GM19455 (cell line): ENCODE results near the gene CYLD.

ENCODE experiments used
- ATAC-seq: cut with Tn5 transposase; IDR thresholded peaks from one replicate; pipeline ENCODE4 v1.9.1; 2021; ENCODE audit not compliant: unreplicated experiment

CYLD gene

DNA sequence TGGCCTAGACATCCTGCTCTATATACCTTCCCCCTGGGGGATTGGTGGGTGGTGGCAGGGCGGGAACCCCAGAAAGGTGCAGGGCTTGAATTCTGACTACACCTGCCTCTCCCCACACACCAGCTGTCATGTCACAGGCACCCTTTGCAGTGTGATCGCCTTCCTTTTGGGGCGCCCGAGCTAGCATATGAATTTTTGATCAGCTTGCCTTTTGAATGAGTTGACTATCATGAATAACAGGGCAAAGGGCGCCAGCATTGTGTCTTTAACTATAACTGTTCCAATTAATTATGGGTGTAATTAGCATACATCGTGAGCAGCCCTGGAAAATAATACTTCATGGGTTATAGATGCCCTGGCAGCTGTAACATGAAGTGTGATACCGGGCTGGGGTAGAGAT is 72.7 kb downstream of the CYLD start:
- no peak for ATAC-seq

DNA sequence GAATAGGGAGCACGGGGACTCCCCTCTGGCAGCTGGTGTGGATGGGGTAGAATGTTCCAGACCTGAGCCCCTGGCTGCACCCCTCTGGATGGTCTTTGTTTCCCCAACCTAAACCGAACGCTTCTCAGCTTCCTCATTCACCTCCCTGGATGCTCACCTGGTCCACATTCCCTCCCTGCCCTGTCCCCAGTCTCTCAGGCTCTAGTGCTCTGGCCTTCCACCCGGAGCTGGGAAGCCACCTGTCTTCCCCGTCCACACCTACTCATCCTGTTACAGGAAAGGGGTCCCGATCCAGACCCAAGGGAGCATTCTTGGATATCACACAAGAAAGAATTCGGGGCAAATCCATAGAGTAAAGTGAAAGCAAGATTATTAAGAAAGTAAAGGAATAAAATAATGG is 73.5 kb downstream of the CYLD start:
- no peak for ATAC-seq

DNA sequence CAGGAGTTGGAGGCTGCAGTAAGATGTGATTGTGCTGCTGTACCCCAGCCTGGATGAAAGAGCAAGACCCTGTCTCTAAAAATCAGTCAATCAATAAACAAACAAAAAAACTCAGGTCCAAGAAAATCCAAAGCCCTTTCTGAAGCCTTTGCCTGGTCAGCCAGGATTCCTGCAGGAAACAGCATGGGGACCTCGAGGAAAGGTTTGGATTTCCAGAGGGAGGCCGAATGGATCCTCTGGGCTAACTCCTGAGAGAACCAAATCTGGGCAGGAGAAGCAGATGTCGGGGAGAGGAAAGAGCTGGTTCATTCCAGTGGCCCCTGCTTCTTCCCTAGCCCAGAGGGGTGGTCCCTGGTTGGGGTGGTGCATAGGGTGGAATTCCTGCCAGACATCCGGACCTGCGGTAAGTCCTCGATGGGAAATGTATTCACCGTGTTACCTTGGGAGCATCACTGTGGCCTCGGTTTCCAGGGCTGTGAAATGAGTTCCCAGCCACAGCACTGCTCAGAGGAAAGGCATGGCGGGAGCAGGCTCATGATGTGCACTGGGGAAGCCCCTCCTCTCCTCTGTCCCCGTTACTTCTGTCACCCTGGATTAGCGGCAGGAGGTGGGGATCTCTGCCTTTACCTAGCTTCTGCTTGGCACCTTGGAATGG is 75.1 kb downstream of the CYLD start:
- ATAC-seq, result no peak

DNA sequence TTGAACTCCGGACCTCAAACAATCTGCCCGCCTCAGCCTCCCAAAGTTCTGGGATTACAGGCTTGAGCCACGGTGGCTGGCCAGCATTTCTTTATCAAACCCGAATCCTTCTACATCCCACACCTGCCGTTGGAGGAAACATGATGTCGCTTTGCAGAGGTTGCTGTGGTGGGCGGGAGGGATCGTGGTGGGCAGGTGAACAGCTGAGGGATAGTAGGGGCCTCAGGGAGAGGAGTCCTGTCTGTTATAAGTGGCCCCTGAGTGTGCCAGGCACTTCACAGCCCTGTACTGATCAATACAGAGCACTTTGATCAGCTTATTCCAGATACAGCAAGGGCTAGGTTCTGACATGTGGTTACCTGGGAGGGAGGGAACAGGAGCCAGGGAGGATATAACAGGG is 76.5 kb downstream of the CYLD start:
- ATAC-seq, result no peak

DNA sequence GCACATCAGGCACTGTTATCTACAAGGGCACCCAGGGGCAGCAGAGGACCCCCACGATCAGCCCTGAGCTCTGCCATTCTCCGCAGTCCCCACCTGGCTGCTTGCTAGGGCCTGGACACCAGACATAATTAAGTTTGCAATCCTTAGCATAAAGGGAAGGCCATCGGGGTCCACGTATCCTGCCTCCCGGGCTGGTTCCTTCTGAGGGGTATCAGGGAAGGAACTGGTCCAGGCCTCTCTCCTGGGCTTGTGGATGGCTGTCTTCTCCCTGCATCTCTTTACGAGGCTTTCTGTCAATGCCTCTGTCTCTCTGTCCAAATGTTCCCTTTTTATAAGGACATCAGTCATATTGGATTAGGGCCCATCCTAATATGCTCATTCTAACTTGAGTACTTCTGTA is 77.8 kb downstream of the CYLD start:
- no peak for ATAC-seq

DNA sequence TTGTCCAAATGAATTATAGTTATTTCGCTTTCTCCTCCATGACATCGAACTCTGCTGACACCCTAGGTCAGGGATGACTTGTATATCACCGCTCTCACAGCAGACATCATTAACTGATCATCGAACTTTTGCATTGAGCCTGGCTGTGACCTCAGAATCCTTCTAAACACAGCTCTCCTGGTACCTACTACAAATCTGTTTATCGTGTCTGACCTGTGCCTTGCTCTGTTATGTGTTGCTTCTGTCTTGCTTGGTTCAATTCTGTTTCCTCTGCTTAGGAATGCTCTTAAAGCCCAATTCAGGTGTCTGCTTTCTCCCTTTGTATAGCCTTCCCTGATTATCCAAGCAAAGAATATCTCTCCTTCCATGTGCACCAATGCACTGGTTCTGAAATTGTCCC is 78.3 kb downstream of the CYLD start:
- no peak for ATAC-seq

DNA sequence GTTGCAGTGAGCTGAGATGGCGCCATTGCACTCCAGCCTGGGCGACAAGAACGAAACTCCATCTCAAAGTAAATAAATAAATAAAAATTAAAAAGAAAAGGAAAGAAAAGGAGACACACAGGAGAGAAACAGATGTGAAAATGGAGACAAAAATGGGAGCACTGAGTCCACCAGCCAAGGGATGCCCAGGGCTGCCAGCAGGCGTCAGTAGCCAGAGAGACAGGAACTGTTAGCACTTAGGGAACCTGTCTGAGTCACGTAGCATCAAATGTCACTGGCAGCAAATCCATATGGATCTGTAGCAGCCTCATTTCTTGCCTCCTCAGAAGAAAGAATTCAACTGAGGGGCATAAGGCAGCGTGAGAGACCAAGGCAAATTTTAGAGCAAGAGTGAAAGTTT is 79.7 kb downstream of the CYLD start:
- ATAC-seq, result no peak

DNA sequence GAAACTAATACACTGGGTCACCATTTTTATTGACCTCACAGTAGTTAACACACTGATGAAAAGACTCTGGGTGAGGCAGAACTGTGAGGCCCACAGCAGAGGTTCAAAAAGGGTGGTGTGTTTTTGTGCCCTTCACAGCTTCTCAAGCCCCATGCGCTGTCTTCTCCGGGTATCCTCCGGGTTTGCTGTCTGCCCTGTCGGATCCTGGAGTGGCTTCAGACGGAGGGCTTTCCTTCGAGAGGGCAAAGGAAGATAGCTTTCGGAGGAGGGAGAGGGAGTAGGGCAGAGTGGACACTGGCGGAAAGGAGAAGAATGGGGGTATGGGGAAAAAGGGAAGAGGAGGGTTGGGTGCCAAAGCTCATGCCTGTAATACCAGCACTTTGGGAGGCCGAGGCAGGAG is 80.8 kb downstream of the CYLD start:
- no peak for ATAC-seq

DNA sequence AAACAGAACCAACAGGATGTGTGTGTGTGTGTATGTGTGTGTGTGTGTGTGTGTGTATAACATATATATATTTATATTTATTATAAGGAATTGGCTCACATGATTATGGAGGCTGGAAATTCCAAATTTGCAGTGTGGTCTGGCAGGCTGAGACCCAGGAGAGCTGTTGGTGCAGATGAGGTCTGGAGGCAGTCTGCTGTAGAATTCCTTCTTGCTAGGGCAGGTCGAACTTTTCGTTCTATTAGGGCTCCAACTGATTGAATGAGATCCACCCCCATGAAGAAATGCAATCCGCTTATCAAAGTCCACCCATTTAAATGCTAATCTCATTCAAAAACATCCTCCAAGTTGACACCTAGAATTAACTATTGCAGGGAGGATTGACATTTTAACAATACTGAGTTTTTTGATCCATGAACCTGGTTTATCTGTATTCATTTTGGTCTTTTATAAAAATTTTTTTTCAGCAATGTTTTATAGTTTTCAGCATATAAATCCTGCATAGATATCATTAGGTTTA is 85.0 kb downstream of the CYLD start:
- ATAC-seq, result no peak

DNA sequence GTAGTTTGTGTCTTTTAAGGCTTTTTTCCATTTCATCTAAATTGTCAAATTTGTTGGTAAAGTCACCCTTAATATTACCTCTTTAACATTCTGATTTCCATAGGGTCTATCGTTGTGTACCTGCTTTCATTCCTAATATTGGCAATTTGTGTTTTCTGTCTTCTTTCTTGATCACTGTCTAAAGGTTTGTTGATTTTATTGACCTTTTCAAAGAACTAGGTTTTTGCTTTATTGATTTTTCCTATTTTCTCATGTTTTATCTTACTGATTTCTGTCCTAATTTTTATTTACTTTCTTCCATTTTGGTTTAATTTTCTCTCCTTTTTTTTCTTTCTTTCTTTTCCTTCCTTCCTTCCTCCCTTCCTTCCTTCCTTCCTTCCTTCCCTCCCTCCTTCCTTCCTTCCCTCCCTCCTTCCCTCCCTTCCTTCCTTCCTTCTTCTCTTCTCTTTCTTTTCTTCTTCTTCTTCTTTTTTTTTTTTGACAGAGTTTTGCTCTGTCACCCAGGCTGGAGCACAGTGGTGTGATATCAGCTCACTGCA is 86.3 kb downstream of the CYLD start:
- ATAC-seq, result no peak

DNA sequence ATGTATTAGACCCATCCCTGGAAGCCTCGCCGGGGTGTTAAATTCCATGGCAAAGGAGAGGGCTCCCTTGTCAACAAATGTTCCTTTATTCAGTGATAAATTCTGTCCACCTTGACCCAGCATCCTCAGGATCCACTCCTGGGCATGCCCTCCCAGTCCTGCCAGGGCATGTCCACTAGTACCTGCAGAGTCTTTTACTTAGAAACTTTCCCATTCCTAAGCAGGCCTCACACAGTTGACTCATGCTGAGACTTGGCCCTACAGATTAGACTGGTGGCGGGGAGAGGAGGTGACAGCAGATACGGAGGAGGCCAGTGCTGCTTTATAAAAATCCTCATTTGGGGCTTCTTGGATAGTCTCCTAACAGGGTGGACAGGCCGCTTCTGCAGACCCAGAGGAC is 88.8 kb downstream of the CYLD start:
- ATAC-seq, result no peak

DNA sequence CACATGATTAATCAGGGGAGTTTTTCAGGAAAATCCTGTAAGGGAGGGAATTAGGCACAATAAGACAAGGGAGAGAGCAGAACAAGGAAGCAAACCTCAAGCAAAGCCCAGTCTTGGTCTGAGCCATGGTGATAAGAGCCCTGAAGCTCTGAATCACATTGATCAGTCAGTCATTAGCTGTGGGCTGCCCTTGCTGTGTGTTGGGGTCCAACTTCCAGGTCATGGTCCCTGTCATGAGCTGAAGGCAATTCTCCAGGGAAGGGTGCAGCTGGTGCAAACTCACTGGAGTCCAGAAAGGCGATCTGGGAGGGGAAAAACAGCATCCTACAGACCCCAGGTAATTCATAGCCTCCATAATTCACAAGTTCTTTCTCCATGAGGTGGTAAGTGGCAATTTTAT is 89.9 kb downstream of the CYLD start:
- no peak for ATAC-seq

DNA sequence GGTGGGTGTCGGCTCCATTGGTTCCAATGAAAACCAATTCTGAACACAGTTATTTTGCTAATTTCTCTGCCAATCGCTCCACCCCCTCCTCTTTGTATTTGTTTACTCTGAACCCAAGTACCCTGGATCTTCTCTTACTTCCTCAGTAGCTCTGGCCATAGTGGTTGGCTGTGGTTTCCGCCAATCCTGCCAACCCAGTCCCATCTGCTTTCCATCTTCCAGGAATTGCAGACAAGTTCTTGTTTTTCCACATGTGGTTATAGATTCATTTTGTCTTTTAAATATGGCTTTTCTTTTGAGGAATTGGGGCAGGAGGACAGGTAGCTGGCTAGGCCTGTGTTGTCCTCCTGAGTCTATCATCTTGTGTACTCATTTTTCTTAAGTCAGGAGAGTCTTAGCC is 92.0 kb downstream of the CYLD start:
- no peak for ATAC-seq

DNA sequence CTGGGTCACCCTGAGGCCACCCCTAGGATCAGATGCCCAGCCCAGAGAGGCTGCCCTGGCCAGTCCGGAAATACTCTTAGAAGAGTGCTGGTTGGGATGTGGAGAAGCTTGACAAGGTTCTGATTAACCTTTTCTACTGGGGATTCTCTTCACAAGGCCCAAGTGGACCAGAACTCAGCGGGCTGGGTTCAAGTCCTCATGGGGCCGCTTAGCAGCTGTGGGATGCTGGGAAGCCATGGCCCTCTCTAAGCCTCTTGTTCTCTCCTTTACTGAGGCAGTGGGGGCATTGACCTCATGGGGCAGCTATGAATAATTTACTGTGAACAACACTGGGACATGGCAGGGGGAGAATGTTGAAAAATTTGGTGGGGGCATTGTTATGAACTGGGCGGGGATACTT is 92.8 kb downstream of the CYLD start:
- ATAC-seq, result no peak

DNA sequence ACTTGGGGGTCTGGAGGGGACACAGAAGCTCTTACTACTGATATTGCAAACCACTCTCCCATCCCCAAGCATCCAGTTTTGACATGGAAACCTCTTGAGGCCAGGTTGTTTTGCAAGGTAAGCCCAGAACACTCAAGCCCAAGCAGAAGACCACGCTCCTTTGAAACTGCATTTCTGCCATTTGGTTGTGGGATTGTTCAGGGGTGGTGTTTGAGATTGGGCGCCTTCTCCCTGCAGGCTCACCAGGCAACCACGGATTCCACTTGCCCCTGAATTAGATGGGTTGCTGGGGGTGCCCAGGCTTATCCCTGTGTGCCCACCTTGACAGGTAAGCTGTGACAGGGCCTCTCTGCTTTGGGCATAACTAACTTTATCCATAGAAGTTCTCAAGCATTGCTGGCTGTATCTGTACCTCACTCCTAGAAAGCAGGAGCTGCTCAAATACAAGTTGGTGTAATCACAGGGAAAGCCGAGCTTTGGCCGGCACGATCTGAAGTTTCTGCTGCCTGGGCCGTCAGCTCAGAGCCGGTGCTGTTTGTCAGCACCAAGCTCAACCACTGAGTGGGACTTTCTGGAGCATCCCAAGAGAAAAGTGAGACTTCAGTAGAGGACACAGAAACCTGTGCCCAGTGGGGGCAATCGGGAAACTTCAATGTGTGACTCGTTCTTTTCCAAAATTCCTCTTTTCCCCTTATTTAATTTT is 93.6 kb downstream of the CYLD start:
- no peak for ATAC-seq

DNA sequence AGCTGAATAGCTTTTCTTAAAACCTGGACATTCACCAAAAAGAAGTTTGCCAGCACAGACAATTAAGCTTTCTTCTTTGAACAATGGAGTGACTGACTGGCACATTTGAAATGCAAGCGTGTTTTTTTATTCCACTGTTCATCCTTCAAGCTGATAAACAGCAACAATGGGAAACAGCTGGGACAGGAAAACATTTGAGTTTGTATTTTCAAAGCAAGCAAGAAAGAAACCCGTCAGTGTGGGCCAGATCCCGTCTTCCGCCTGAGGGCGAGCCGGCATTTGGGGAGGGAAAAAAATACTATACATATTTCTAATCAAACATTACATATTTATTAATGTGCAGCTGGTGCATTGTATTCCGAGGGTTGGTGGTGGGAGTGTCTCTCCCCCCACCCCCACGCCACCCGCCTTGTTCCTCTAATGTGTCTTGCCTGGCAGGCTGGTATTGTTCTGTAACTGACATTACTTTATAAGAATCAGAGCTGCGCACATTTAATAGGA is 94.3 kb downstream of the CYLD start:
- no peak for ATAC-seq

DNA sequence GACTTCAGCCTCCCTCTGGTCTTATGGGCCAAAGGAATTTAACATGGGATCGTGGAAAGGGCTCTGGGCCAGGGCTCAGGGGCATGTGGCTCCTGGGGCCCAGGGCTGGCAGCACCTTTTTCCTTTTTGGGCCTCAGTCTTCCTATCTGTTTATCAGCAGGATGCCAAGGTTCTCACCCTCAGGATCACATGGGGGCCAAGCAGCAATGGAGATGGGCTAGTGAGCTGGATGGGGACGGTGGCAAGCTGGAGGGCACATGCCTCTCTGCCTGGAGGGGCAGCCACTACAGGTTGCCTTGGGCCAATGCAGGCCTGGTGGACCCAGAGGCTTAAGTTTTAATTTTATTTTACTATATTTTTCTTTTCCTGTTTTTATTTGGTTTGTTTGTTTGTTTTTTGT is 95.4 kb downstream of the CYLD start:
- ATAC-seq, result no peak

DNA sequence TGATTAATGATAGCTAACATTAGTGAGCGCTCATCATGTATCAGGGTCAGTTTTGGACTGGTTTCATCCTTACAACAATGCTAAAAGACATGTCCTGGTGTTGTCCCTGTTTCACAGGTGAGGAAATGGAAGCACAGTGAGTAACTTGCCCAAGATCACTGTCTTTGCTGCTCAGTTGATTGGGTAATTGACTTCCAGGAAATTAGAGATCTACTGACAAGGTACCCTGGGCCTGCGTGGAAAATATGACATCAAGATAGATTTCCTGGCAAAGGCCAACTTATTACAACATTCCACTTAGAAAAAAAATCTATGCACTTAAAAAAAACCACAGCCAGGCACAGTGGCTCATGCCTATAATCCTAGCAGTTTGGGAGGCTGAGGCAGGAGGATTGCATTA is 96.3 kb downstream of the CYLD start:
- ATAC-seq, result no peak

DNA sequence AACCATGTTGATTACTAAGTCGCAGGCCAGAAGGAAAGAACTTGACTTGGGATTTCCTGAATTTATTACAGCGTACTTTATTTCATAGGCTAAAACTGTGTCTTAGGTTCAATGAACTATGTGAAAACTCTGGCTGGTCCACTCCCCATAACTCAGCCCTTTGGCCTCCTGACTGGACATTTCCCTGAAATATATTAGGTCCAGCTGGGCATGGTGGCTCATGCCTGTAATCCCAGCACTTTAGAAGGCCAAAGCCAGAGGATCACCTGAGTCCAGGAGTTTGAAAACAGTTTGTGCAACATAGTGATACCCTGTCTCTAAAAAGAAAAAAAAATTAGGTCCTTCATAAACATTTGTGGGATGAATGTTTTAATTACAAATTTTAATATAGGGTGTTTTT is 97.0 kb downstream of the CYLD start:
- ATAC-seq, result no peak

DNA sequence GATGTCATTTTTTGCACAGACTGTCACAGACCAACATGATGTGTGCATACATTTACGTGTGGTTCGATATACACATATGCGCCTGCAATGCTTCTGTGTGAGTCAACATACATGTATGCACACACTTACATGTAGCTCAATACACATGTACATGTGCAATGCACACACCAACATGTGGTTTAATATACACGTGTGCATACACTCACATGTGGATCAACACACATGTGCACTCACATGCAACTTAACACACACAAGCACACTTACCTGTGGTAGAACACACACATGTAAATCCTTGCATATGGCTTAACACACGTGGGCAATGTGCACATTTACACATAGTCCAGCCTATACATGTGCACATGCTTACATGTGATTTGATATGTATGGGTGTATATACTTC is 97.5 kb downstream of the CYLD start:
- no peak for ATAC-seq

DNA sequence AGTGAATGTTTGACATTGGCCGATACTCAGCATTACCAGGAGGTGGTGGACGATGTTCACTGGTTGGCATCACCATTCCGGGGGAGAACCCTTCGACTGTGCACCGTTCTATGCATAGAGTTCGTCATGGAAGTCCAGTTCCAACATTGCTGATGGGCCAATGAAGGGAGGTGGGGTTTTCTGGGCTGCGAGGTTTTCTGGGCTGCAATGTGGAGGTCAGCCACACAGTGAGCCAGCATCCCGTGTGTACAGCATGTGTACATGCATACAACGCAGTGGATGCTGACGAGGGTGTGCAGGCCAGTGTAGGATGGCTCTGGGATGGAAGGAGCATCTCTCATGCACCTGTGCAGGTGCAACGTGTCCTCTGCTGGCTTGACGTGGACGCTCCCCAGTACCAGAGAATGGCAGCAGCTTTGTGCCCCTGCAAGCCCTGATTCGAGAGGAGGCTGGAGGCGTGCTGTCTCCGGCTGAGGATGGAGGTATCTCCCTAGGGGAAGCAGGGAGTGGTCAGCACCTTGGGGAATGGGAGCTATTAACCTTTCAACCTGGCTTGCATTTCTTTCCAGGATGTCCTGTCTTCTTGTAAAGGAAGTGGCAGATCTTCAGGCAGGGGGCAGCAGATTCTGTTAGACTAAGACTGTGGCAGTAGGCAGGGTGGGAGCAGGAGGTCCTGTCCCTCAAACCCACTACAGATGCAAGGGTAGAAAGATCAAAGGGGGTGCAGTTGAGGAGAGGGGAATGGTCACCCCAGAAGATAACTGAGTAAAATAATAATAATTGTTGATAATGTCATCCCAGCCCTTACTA is 98.2 kb downstream of the CYLD start:
- no peak for ATAC-seq
